WI38 (cell line): ENCODE results near the gene PIK3CD.

Experiments
- H3K4me3 ChIP-seq: 2 replicates; pipeline ENCODE4 v1.5.1; 2011; ENCODE audit warnings: low read depth, mild to moderate bottlenecking, control low read depth, low read length
- CTCF ChIP-seq: IDR thresholded peaks from 2 replicates; pipeline ENCODE4 v1.5.1; 2012; ENCODE audit warnings: low read depth, mild to moderate bottlenecking, control low read depth, low read length

The PIK3CD gene

GRCh38 chr1:9651565-9652378, at the start of gene PIK3CD:
PIK3CD (plus strand) TSS chr1:9651731; CDS start chr1:9710456, 58,725 bp downstream.
- peak within 1 kb of the TSS; percentile 58 for H3K4me3 ChIP-seq
- no peak for TF ChIP-seq CTCF

- no peak for TF ChIP-seq CTCF
Measured at GRCh38 chr1:9601942-9602793, 49.4 kb upstream of the PIK3CD start.

GRCh38 chr1:9602794-9603167, 48.8 kb upstream of the PIK3CD start:
- no peak for TF ChIP-seq CTCF

More at GRCh38 chr1:9601942-9602793, 49.4 kb upstream of the PIK3CD start:
- no peak overlapping the region for H3K4me3 ChIP-seq

GRCh38 chr1:9603307-9603706, 48.2 kb upstream of the PIK3CD start:
- TF ChIP-seq CTCF, result no peak
- no peak overlapping the region for H3K4me3 ChIP-seq

More at GRCh38 chr1:9602794-9603167, 48.8 kb upstream of the PIK3CD start:
- no peak overlapping the region for H3K4me3 ChIP-seq

GRCh38 chr1:9603766-9604753, 47.5 kb upstream of the PIK3CD start:
- H3K4me3 ChIP-seq, result no peak overlapping the region
- TF ChIP-seq CTCF, result no peak

- no peak overlapping the region for H3K4me3 ChIP-seq
- no peak for TF ChIP-seq CTCF
Measured at GRCh38 chr1:9604836-9605235, 46.7 kb upstream of the PIK3CD start.
